H1 (cell line): ENCODE results near the gene ADA. TPM values are rescaled to one million over a fixed set of nuclear protein-coding genes. Genes with fewer than 3 reads are reported as not detected.

Source experiments
- CTCF ChIA-PET: fragments of 300-600 bp; sonication (Branson Sonifier 250); formaldehyde crosslinking; loops from one replicate; lab custom pipeline; 2021; ENCODE audit not compliant: partially characterized antibody; lab: Charles Lee
- POLR2A ChIA-PET: fragments of 300-600 bp; sonication (Branson Sonifier 250); formaldehyde crosslinking; loops from one replicate; lab custom pipeline; 2021; ENCODE audit warnings: inconsistent platforms; ENCODE audit not compliant: partially characterized antibody; lab: Charles Lee
- DNase-seq, 2 experiments: peaks; one replicate each; pipeline versions ENCODE4 v3.0.0 to v3.0.0-alpha.2; 2010 to 2022; ENCODE audit warnings: low spot score in 2 of 2, low read depth in 1 of 2, mixed read lengths in 1 of 2
- FAIRE-seq: peaks from 2 replicates; lab custom pipeline; 2011; peaks lifted over from hg19 to GRCh38; lab: Jason Lieb, UNC
- H2AFZ ChIP-seq: 2 replicates; pipeline ENCODE4 v1.8.1; 2012; ENCODE audit warnings: low read length, inconsistent platforms
- H2AK5ac ChIP-seq: 2 replicates; pipeline ENCODE4 v1.6.1; 2013; ENCODE audit warnings: low read depth, low read length
- H2BK120ac ChIP-seq: replicated peaks from 2 replicates; pipeline ENCODE3; 2013; ENCODE audit warnings: low read depth, low read length, inconsistent platforms
- H2BK12ac ChIP-seq: 2 replicates; pipeline ENCODE4 v1.6.1; 2013; ENCODE audit warnings: low read depth, low read length
- H2BK15ac ChIP-seq: 2 replicates; pipeline ENCODE4 v1.6.1; 2013; ENCODE audit warnings: low read length
- H2BK20ac ChIP-seq: 2 replicates; pipeline ENCODE4 v1.6.1; 2013; ENCODE audit warnings: low read length
- H2BK5ac ChIP-seq: 2 replicates; pipeline ENCODE4 v1.6.1; 2013; ENCODE audit warnings: low read depth, low read length
- H3K14ac ChIP-seq: 2 replicates; pipeline ENCODE4 v1.6.1; 2013; ENCODE audit warnings: inconsistent platforms; ENCODE audit not compliant: insufficient read length
- H3K18ac ChIP-seq: 2 replicates; pipeline ENCODE4 v1.6.1; 2013; ENCODE audit warnings: low read length; ENCODE audit errors: extremely low read depth
- H3K23ac ChIP-seq: 2 replicates; pipeline ENCODE4 v1.6.1; 2013; ENCODE audit warnings: inconsistent platforms; ENCODE audit not compliant: insufficient read length
- H3K23me2 ChIP-seq: 2 replicates; pipeline ENCODE4 v1.6.1; 2013; ENCODE audit warnings: low read depth, low read length
- H3K27ac ChIP-seq: 2 replicates; pipeline ENCODE4 v1.6.1; 2011; ENCODE audit warnings: low read depth, low read length, inconsistent platforms
- H3K27me3 ChIP-seq, 4 experiments: replicated peaks in 1 of 4; 1 replicate in 1 of 4; 2 replicates in 3 of 4; pipeline versions ENCODE4 v1.6.1 to v1.8.1; 2011 to 2013; ENCODE audit warnings: low read length in 3 of 4, mild to moderate bottlenecking in 3 of 4, inconsistent platforms in 2 of 4, mixed read lengths in 2 of 4, moderate library complexity in 1 of 4; ENCODE audit not compliant: control insufficient read depth in 3 of 4, insufficient read depth in 3 of 4; ENCODE audit errors: extremely low read depth in 1 of 4
- H3K36me3 ChIP-seq, 4 experiments: 2 replicates each; pipeline versions ENCODE4 v1.6.1 to v1.8.1; 2011 to 2013; ENCODE audit warnings: mild to moderate bottlenecking in 4 of 4, low read length in 3 of 4, moderate library complexity in 2 of 4, control low read depth in 1 of 4, inconsistent platforms in 1 of 4; ENCODE audit not compliant: insufficient read depth in 4 of 4, control insufficient read depth in 2 of 4
- H3K4ac ChIP-seq: replicated peaks from 2 replicates; pipeline ENCODE3; 2013; ENCODE audit warnings: low read length, low read depth, mixed read lengths, inconsistent platforms; ENCODE audit not compliant: insufficient read length
- H3K4me1 ChIP-seq, 4 experiments: replicated peaks in 1 of 4; 1 replicate in 1 of 4; 2 replicates in 3 of 4; pipeline versions ENCODE4 v1.6.1 to v1.8.1; 2011 to 2013; ENCODE audit warnings: low read length in 3 of 4, inconsistent platforms in 2 of 4, mixed read lengths in 1 of 4; ENCODE audit not compliant: insufficient read depth in 4 of 4, control insufficient read depth in 3 of 4
- H3K4me2 ChIP-seq, 2 experiments: 2 replicates each; pipeline versions ENCODE4 v1.6.1 to v1.8.1; 2011 to 2013; ENCODE audit warnings: low read depth in 2 of 2, low read length in 2 of 2, control low read depth in 1 of 2, inconsistent platforms in 1 of 2, mild to moderate bottlenecking in 1 of 2; ENCODE audit not compliant: insufficient read depth in 1 of 2
- H3K4me3 ChIP-seq, 4 experiments: fragments of 200-600, 300-600 bp in 1 of 4; sonication (generic), shearing (Covaris generic), sonication (Bioruptor Twin) in 1 of 4; 2 replicates each; pipeline versions ENCODE4 v1.5.1 to v1.8.1; 2011 to 2016; ENCODE audit warnings: low read length in 4 of 4, low read depth in 3 of 4, control low read depth in 2 of 4, inconsistent platforms in 2 of 4, mild to moderate bottlenecking in 2 of 4, mixed read lengths in 1 of 4, moderate library complexity in 1 of 4; ENCODE audit not compliant: insufficient read depth in 2 of 4; ENCODE audit errors: extremely low read depth in 1 of 4
- H3K56ac ChIP-seq: replicated peaks from 2 replicates; pipeline ENCODE3; 2013; ENCODE audit warnings: low read depth, mild to moderate bottlenecking, mixed read lengths, low read length, inconsistent platforms; ENCODE audit not compliant: insufficient read length
- H3K79me1 ChIP-seq: 2 replicates; pipeline ENCODE4 v1.6.1; 2013; ENCODE audit warnings: low read depth, low read length, control low read depth
- H3K79me2 ChIP-seq, 2 experiments: 2 replicates each; pipeline versions ENCODE4 v1.6.1 to v1.8.1; 2012 to 2013; ENCODE audit warnings: low read length in 2 of 2, mild to moderate bottlenecking in 2 of 2, inconsistent platforms in 1 of 2; ENCODE audit not compliant: insufficient read depth in 2 of 2, control insufficient read depth in 1 of 2
- H3K9ac ChIP-seq, 4 experiments: replicated peaks in 1 of 4; 1 replicate in 1 of 4; 2 replicates in 3 of 4; pipeline versions ENCODE4 v1.6.1 to v1.8.1; 2011 to 2013; ENCODE audit warnings: low read depth in 3 of 4, low read length in 3 of 4, control low read depth in 2 of 4, mild to moderate bottlenecking in 2 of 4, moderate library complexity in 2 of 4, inconsistent platforms in 1 of 4; ENCODE audit errors: extremely low read depth in 1 of 4
- H3K9me3 ChIP-seq, 2 experiments: 2 replicates each; pipeline versions ENCODE4 v1.6.1 to v1.8.1; 2012 to 2013; ENCODE audit warnings: mild to moderate bottlenecking in 2 of 2, moderate library complexity in 2 of 2, control low read depth in 1 of 2, inconsistent platforms in 1 of 2, low read depth in 1 of 2, low read length in 1 of 2, mixed read lengths in 1 of 2; ENCODE audit not compliant: insufficient read depth in 2 of 2
- H4K20me1 ChIP-seq, 2 experiments: replicated peaks in 1 of 2; 2 replicates each; pipeline versions ENCODE3 to v1.8.1; 2011 to 2013; ENCODE audit warnings: inconsistent platforms in 2 of 2, low read length in 2 of 2, mild to moderate bottlenecking in 1 of 2; ENCODE audit not compliant: insufficient read depth in 2 of 2, control insufficient read depth in 1 of 2
- H4K5ac ChIP-seq: 2 replicates; pipeline ENCODE4 v1.6.1; 2013; ENCODE audit warnings: low read length, low read depth, mixed read lengths, inconsistent platforms; ENCODE audit not compliant: insufficient read length
- H4K8ac ChIP-seq: 2 replicates; pipeline ENCODE4 v1.8.0; 2013; ENCODE audit warnings: mild to moderate bottlenecking, moderate library complexity, low read length, inconsistent platforms; ENCODE audit not compliant: insufficient read depth; ENCODE audit errors: extremely low read depth
- H4K91ac ChIP-seq: replicated peaks from 2 replicates; pipeline ENCODE3; 2013; ENCODE audit warnings: low read length, mixed read lengths, inconsistent platforms; ENCODE audit not compliant: insufficient read length
- BACH1 ChIP-seq: IDR thresholded peaks from 2 replicates; pipeline ENCODE4 v1.6.1; 2012; ENCODE audit warnings: low read length, improper control_type of control experiment
- BRCA1 ChIP-seq: IDR thresholded peaks from 2 replicates; pipeline ENCODE4 v1.6.1; 2012; ENCODE audit warnings: low read depth, low read length, improper control_type of control experiment
- CBX5 ChIP-seq: fragments of 300-800, 300-1000 bp; sonication (generic); IDR thresholded peaks from 2 replicates; pipeline ENCODE4 v1.7.1; 2016; ENCODE audit warnings: antibody characterized with exemption, low read length, low read depth
- CTBP2 ChIP-seq: IDR thresholded peaks from 2 replicates; pipeline ENCODE4 v1.7.0; 2011; ENCODE audit warnings: borderline replicate concordance, mild to moderate bottlenecking, moderate library complexity, mixed read lengths, low read length; ENCODE audit not compliant: insufficient read depth, insufficient read length
- JUN ChIP-seq: IDR thresholded peaks from 2 replicates; pipeline ENCODE4 v1.6.1; 2011; ENCODE audit warnings: low read depth, mild to moderate bottlenecking, improper control_type of control experiment, low read length
- JUND ChIP-seq: IDR thresholded peaks from 2 replicates; pipeline ENCODE4 v1.6.1; 2011; ENCODE audit warnings: mild to moderate bottlenecking, improper control_type of control experiment, low read length
- PHF8 ChIP-seq: fragments of 200-600 bp; sonication (generic); conservative IDR thresholded peaks from 2 replicates; pipeline ENCODE4 v1.7.1; 2012; ENCODE audit warnings: low read depth, mild to moderate bottlenecking, inconsistent platforms, low read length, moderate library complexity
- POU5F1 ChIP-seq: IDR thresholded peaks from 2 replicates; pipeline ENCODE4 v1.6.1; 2011; ENCODE audit warnings: low read depth, mild to moderate bottlenecking, low read length, moderate library complexity
- RNF2 ChIP-seq: fragments of 200-900, 300-1000 bp; sonication (generic); IDR thresholded peaks from 2 replicates; pipeline ENCODE4 v1.7.1; 2016; ENCODE audit warnings: borderline replicate concordance, low read depth, mild to moderate bottlenecking, antibody characterized with exemption, low read length; ENCODE audit not compliant: poor library complexity, severe bottlenecking; ENCODE audit errors: missing control alignments
- RXRA ChIP-seq: IDR thresholded peaks from 2 replicates; pipeline ENCODE4 v1.6.1; 2011; ENCODE audit warnings: low read depth, mild to moderate bottlenecking, low read length, moderate library complexity; ENCODE audit not compliant: insufficient read depth
- SIRT6 ChIP-seq: IDR thresholded peaks from one replicate; pipeline ENCODE4 v1.7.1; 2012; ENCODE audit warnings: low read length, inconsistent platforms
- SP2 ChIP-seq: IDR thresholded peaks from 2 replicates; pipeline ENCODE4 v1.6.1; 2012; ENCODE audit warnings: mild to moderate bottlenecking, low read length, inconsistent platforms
- YY1 ChIP-seq: IDR thresholded peaks from 2 replicates; pipeline ENCODE4 v1.6.1; 2011; ENCODE audit warnings: low read depth, mild to moderate bottlenecking, low read length
- ZNF274 ChIP-seq: IDR thresholded peaks from 2 replicates; pipeline ENCODE4 v1.7.0; 2012; ENCODE audit warnings: low read length, borderline replicate concordance; ENCODE audit errors: extremely low read depth
- WGBS, 2 experiments: shearing (Covaris generic) in 1 of 2; methylation state at CpG; one replicate each; pipeline versions ENCODE4 v1.1.6 to v1.1.7; 2013 to 2015; ENCODE audit warnings: low lambda C conversion rate in 2 of 2, mixed read lengths in 2 of 2, inconsistent platforms in 1 of 2, low coverage in 1 of 2, missing lambda C conversion rate in 1 of 2; ENCODE audit not compliant: insufficient replicate concordance in 2 of 2, insufficient coverage in 1 of 2, insufficient read length in 1 of 2; ENCODE audit errors: extremely low coverage in 1 of 2, missing lambda C conversion rate in 1 of 2; 5-methylcytosine and 5-hydroxymethylcytosine counted together
- polyA plus RNA-seq, 7 experiments: library from polyadenylated mRNA; depleted of rRNA in 3 of 7; stranded (reverse) in 5 of 7; unstranded in 2 of 7; fragments of >200 nt in 5 of 7; fragments of 200-250 nt in 2 of 7; gene quantifications; 1 replicate in 5 of 7; 2 replicates in 1 of 7; 4 replicates in 1 of 7; pipeline versions ENCODE4 v1.2.1 to v1.2.3, GENCODE V29; 2011 to 2013; ENCODE audit warnings: missing spikeins in 2 of 7, mixed read lengths in 2 of 7
- total RNA-seq: library from RNA; stranded (reverse); fragmentation: NEBNext Ultra II Directional; extraction: Animal tissue kit (Norgen Biotek cat#: 25700); gene quantifications from 2 replicates; pipeline ENCODE4 v1.2.1, GENCODE V29; 2021

ADA gene
- total and polyA plus RNA-seq, 2 of the 8 experiments (the other 6 are each of a cell fraction or from before 2014, with no cell fraction given) = 19.9 to 32.8 TPM

GRCh38 chr20:44601236-44601671, 50.2 kb downstream of the ADA start:
- Histone ChIP-seq H2AK5ac (no peak overlapping the region), H3K4ac (no peak overlapping the region), H3K27ac (no peak overlapping the region), H2AFZ (no peak overlapping the region), H4K5ac (no peak overlapping the region), H3K9ac (no peak overlapping the region), H4K20me1 (no peaks in the 10 kb centered on the region), H3K23ac (no peak overlapping the region), H3K4me1 (peaks cover 10 to 17% (median 14%) of the 10 kb centered on the region in 4 experiments), H3K23me2 (no peaks in the 10 kb centered on the region), H3K27me3 (no peaks in the 10 kb centered on the region; a peak in 1 of 7 replicates), H2BK20ac (no peak overlapping the region), H3K79me2 (no peaks in the 10 kb centered on the region), H2BK5ac (no peak overlapping the region), H3K36me3 (no peaks in the 10 kb centered on the region), H3K56ac (no peak overlapping the region), H2BK12ac (no peak overlapping the region), H3K18ac (no peak overlapping the region), H4K91ac (no peak overlapping the region), H3K4me3 (no peak overlapping the region), H3K4me2 (no peak overlapping the region), H3K14ac (no peak overlapping the region), H2BK120ac (no peak overlapping the region), H3K9me3 (no peaks in the 10 kb centered on the region), H4K8ac (peak overlapping the region; percentile 28; the same call in 1 of the 2 replicates), H2BK15ac (no peak overlapping the region), H3K79me1 (no peaks in the 10 kb centered on the region)
- ChIA-PET POLR2A (no interaction called here), CTCF (interaction anchor here (0.9 to 3.3 kb wide), 7 partner anchors 9 to 383 kb away, joined by 3 to 17 read pairs (median 4); no protein-coding TSS in a partner anchor)
- DNase-seq (no peak), FAIRE-seq (no peak)
- 79% methylated on average over 7 of the region's 7 CpGs; no CpG with 5 or more reads in 1 of the 2 experiments for WGBS, 2 experiments
- TF ChIP-seq CBX5 = no peak
- TF ChIP-seq SP2 = no peak
- no peak for TF ChIP-seq RXRA
- TF ChIP-seq SIRT6 = no peak
- TF ChIP-seq CTBP2 = no peak
- TF ChIP-seq PHF8 = no peak
- TF ChIP-seq JUND = no peak
- TF ChIP-seq ZNF274 = no peak
- TF ChIP-seq BRCA1 = no peak
- TF ChIP-seq JUN = no peak
- no peak for TF ChIP-seq RNF2
- TF ChIP-seq BACH1 = no peak
- no peak for TF ChIP-seq POU5F1
- TF ChIP-seq YY1 = no peak
